Measurements from ENCODE around the gene RGS7. TPM values are rescaled to one million over a fixed set of nuclear protein-coding genes. Genes with fewer than 3 reads are reported as not detected.

Gene RGS7
- total RNA-seq, 1 experiment from 2014 or later: 1.5 TPM

DNA sequence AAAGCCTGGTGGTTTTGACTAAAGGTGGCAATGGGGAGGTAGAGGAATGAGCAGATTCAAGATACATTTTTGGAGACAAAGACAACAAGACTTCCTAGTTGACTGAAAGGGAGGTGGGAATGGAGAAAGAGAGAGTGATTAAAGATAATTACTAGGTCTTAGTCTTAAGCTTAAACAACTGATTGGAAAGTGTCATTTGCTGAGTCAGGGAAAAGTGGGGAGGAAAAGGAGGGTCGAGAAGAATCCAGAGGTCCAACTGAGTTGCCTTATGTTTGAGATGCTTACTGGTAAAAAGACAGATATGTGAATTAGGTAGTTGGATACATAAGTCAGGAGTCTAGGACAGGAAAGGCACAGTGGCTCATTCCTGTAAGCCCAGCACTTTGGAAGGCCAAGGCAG, 179.3 kb downstream of the RGS7 start:
- Histone ChIP-seq H3K56ac (ENCODE audit: insufficient read length, low read depth, low read length) (no peak overlapping the region), H4K20me1 (ENCODE audit: control insufficient read depth, insufficient read depth, insufficient read length) (no peaks in the 10 kb centered on the region), H3K4me1 (ENCODE audit: insufficient read depth, low read length) (no peaks in the 10 kb centered on the region), H4K5ac (ENCODE audit: insufficient read length, low read depth, low read length) (no peak overlapping the region), H2BK5ac (ENCODE audit: insufficient read length, low read length) (no peak overlapping the region), H2BK15ac (ENCODE audit: low read depth, low read length) (no peak overlapping the region), H2BK120ac (ENCODE audit: low read depth, low read length, poor library complexity, severe bottlenecking) (no peak overlapping the region), H3K4me2 (ENCODE audit: insufficient read depth, insufficient read length, low read length) (no peak overlapping the region), H3K79me1 (ENCODE audit: insufficient read depth, low read depth, low read length, poor library complexity, severe bottlenecking) (no peaks in the 10 kb centered on the region), H4K91ac (ENCODE audit: insufficient read length, low read depth, low read length) (no peak overlapping the region), H3K9me3 (ENCODE audit: control insufficient read depth, low read depth, low read length) (no peaks in the 10 kb centered on the region), H4K8ac (replicated peaks; ENCODE audit: insufficient read length, low read depth, low read length) (no peak overlapping the region), H2BK20ac (ENCODE audit: low read depth, low read length, poor library complexity, severe bottlenecking) (no peak overlapping the region), H3K27ac (ENCODE audit: insufficient read length, low read depth, low read length) (no peak overlapping the region), H3K27me3 (ENCODE audit: insufficient read depth, low read length) (no peaks in the 10 kb centered on the region), H3K14ac (ENCODE audit: insufficient read depth, low read length) (no peak overlapping the region), H2BK12ac (ENCODE audit: insufficient read length, low read depth, low read length) (no peak overlapping the region), H3K23ac (ENCODE audit: insufficient read length, low read depth, low read length) (no peak overlapping the region), H3K9ac (ENCODE audit: extremely low read depth, insufficient read length, low read length) (no peak overlapping the region), H2AK5ac (ENCODE audit: insufficient read length, low read length) (no peak overlapping the region), H3K18ac (ENCODE audit: insufficient read length, low read depth, low read length) (no peak overlapping the region), H2AFZ (ENCODE audit: low read length) (no peak overlapping the region), H3K79me2 (ENCODE audit: insufficient read depth, low read length) (no peaks in the 10 kb centered on the region), H3K4ac (ENCODE audit: low read depth, low read length) (no peak overlapping the region), H3K23me2 (ENCODE audit: insufficient read length, low read depth, low read length, poor library complexity, severe bottlenecking) (no peaks in the 10 kb centered on the region), H3T11ph (ENCODE audit: low read length) (no peak overlapping the region)
- TF ChIP-seq, protein P1, sequence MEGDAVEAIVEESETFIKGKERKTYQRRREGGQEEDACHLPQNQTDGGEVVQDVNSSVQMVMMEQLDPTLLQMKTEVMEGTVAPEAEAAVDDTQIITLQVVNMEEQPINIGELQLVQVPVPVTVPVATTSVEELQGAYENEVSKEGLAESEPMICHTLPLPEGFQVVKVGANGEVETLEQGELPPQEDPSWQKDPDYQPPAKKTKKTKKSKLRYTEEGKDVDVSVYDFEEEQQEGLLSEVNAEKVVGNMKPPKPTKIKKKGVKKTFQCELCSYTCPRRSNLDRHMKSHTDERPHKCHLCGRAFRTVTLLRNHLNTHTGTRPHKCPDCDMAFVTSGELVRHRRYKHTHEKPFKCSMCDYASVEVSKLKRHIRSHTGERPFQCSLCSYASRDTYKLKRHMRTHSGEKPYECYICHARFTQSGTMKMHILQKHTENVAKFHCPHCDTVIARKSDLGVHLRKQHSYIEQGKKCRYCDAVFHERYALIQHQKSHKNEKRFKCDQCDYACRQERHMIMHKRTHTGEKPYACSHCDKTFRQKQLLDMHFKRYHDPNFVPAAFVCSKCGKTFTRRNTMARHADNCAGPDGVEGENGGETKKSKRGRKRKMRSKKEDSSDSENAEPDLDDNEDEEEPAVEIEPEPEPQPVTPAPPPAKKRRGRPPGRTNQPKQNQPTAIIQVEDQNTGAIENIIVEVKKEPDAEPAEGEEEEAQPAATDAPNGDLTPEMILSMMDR (conservative IDR thresholded peaks at IDR 0.05): no peak
- no peak overlapping the region for H3K27ac Mint-ChIP-seq
- WGBS (ENCODE audit: extremely low coverage, insufficient read length, low lambda C conversion rate): no CpG with 5 or more reads among the region's 1 CpG
- no peaks in the 10 kb centered on the region for H3K9me3 Mint-ChIP-seq
- H3K36me3 Mint-ChIP-seq (ENCODE audit: insufficient read depth in 1 of 3, low read depth in 3 of 3): no peaks in the 10 kb centered on the region
- H3K27me3 Mint-ChIP-seq (ENCODE audit: low read depth): no peaks in the 10 kb centered on the region; the same call in 1 of the 2 replicates
- H3K4me1 Mint-ChIP-seq: peaks cover 0 to 2% of the 10 kb centered on the region in 2 experiments; a peak in 1 of 4 replicates
- DNase-seq: no peak
- no peak overlapping the region for H3K4me3 Mint-ChIP-seq
